ENCODE measurements around the gene CMAS. TPM values are rescaled to one million over a fixed set of nuclear protein-coding genes. Genes with fewer than 3 reads are reported as not detected.
A peak's percentile ranks its signal among the peaks of the same experiment; 100 is the strongest.

The CMAS gene
- total and polyA plus RNA-seq, 4 donors = 26.0 to 62.1 (median 38.3) TPM

DNA sequence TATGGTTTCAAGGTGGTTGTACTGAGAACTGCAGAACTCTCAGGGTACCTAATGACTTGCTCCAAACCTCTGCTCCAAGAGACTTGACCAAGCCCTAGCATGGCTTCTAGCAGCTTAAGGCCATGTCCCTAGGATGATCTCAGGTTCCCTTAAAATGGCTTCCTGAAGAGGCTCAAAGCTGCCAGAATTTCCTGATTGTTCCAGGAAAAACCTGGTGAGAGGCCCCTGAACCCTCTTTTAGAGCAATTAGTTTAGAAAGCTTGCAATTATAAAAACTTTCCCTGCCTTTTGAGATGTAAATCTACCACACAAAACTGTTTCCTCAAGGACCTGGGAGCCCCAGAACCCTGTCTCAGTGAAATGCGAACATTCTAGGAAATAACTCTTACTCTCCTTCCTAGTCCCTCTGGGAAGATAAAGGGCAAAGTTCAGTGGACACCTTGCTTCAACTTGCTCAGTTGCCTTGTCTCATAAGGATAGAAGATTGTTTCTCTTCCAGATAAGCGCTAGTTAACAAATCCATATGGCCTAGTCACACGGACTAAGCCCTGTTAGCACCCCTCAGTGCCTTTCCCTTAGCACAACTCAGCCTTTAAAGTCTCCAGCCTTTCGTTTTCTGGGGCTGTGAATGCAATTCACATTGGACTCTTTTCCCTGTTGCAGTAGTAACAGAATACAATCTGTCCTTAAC lies 2.5 kb downstream of the CMAS start:
- no peak overlapping the region for H3K4me3 ChIP-seq (ENCODE audit: low read depth in 1 of 3, low read length in 3 of 3)
- no peak overlapping the region for H3K9ac ChIP-seq (ENCODE audit: low read depth in 1 of 2, low read length in 2 of 2)
- H3K9me3 ChIP-seq (ENCODE audit: control insufficient read depth in 4 of 4, low read length in 3 of 4) = no peaks in the 10 kb centered on the region
- DNase-seq (ENCODE audit: low spot score) = no peak
- no peaks in the 10 kb centered on the region for H3K36me3 ChIP-seq (ENCODE audit: control insufficient read depth in 4 of 4, insufficient read depth in 3 of 4, low read depth in 1 of 4, low read length in 3 of 4)
- TF ChIP-seq YY1 (IDR thresholded peaks at IDR 0.05) = no peak
- TF ChIP-seq FOXA1 (IDR thresholded peaks at IDR 0.05) = no peak
- TF ChIP-seq GABPA (IDR thresholded peaks at IDR 0.05 in 1 of 2, conservative IDR thresholded peaks at IDR 0.05 in 1 of 2) = no peak
- TF ChIP-seq, protein P1, sequence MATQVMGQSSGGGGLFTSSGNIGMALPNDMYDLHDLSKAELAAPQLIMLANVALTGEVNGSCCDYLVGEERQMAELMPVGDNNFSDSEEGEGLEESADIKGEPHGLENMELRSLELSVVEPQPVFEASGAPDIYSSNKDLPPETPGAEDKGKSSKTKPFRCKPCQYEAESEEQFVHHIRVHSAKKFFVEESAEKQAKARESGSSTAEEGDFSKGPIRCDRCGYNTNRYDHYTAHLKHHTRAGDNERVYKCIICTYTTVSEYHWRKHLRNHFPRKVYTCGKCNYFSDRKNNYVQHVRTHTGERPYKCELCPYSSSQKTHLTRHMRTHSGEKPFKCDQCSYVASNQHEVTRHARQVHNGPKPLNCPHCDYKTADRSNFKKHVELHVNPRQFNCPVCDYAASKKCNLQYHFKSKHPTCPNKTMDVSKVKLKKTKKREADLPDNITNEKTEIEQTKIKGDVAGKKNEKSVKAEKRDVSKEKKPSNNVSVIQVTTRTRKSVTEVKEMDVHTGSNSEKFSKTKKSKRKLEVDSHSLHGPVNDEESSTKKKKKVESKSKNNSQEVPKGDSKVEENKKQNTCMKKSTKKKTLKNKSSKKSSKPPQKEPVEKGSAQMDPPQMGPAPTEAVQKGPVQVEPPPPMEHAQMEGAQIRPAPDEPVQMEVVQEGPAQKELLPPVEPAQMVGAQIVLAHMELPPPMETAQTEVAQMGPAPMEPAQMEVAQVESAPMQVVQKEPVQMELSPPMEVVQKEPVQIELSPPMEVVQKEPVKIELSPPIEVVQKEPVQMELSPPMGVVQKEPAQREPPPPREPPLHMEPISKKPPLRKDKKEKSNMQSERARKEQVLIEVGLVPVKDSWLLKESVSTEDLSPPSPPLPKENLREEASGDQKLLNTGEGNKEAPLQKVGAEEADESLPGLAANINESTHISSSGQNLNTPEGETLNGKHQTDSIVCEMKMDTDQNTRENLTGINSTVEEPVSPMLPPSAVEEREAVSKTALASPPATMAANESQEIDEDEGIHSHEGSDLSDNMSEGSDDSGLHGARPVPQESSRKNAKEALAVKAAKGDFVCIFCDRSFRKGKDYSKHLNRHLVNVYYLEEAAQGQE (IDR thresholded peaks at IDR 0.05) = no peak
- no peak for TF ChIP-seq TAF1 (conservative IDR thresholded peaks at IDR 0.05)
- TF ChIP-seq, protein P2, sequence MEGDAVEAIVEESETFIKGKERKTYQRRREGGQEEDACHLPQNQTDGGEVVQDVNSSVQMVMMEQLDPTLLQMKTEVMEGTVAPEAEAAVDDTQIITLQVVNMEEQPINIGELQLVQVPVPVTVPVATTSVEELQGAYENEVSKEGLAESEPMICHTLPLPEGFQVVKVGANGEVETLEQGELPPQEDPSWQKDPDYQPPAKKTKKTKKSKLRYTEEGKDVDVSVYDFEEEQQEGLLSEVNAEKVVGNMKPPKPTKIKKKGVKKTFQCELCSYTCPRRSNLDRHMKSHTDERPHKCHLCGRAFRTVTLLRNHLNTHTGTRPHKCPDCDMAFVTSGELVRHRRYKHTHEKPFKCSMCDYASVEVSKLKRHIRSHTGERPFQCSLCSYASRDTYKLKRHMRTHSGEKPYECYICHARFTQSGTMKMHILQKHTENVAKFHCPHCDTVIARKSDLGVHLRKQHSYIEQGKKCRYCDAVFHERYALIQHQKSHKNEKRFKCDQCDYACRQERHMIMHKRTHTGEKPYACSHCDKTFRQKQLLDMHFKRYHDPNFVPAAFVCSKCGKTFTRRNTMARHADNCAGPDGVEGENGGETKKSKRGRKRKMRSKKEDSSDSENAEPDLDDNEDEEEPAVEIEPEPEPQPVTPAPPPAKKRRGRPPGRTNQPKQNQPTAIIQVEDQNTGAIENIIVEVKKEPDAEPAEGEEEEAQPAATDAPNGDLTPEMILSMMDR (IDR thresholded peaks at IDR 0.05; ENCODE audit: low read depth, low read length, missing input control) = no peak
- TF ChIP-seq FOXA2 (IDR thresholded peaks at IDR 0.05) = no peak
- TF ChIP-seq JUND (IDR thresholded peaks at IDR 0.05) = no peak
- no peak for TF ChIP-seq RAD21 (IDR thresholded peaks at IDR 0.05)
- TF ChIP-seq HNF4G (IDR thresholded peaks at IDR 0.05) = no peak
- no peak for TF ChIP-seq SP1 (IDR thresholded peaks at IDR 0.05)
- TF ChIP-seq, protein P3, sequence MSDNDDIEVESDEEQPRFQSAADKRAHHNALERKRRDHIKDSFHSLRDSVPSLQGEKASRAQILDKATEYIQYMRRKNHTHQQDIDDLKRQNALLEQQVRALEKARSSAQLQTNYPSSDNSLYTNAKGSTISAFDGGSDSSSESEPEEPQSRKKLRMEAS (IDR thresholded peaks at IDR 0.05) = no peak
- TF ChIP-seq, protein P4, sequence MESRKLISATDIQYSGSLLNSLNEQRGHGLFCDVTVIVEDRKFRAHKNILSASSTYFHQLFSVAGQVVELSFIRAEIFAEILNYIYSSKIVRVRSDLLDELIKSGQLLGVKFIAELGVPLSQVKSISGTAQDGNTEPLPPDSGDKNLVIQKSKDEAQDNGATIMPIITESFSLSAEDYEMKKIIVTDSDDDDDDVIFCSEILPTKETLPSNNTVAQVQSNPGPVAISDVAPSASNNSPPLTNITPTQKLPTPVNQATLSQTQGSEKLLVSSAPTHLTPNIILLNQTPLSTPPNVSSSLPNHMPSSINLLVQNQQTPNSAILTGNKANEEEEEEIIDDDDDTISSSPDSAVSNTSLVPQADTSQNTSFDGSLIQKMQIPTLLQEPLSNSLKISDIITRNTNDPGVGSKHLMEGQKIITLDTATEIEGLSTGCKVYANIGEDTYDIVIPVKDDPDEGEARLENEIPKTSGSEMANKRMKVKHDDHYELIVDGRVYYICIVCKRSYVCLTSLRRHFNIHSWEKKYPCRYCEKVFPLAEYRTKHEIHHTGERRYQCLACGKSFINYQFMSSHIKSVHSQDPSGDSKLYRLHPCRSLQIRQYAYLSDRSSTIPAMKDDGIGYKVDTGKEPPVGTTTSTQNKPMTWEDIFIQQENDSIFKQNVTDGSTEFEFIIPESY (IDR thresholded peaks at IDR 0.05) = no peak
- TF ChIP-seq NR2F2 (IDR thresholded peaks at IDR 0.05) = no peak
- no peaks in the 10 kb centered on the region for H3K27me3 ChIP-seq (ENCODE audit: control insufficient read depth in 4 of 4, insufficient read depth in 4 of 4, low read length in 3 of 4)
- 54% methylated on average over 4 of the region's 4 CpGs for WGBS
- H3K27ac ChIP-seq (ENCODE audit: low read depth in 1 of 2, low read length in 2 of 2) = peak overlapping the region in 1 of 2 donors; percentile 6
- peaks cover 3 to 53% (median 38%) of the 10 kb centered on the region in 4 donors for H3K4me1 ChIP-seq (ENCODE audit: control insufficient read depth in 4 of 4, insufficient read depth in 4 of 4, low read length in 3 of 4)

DNA sequence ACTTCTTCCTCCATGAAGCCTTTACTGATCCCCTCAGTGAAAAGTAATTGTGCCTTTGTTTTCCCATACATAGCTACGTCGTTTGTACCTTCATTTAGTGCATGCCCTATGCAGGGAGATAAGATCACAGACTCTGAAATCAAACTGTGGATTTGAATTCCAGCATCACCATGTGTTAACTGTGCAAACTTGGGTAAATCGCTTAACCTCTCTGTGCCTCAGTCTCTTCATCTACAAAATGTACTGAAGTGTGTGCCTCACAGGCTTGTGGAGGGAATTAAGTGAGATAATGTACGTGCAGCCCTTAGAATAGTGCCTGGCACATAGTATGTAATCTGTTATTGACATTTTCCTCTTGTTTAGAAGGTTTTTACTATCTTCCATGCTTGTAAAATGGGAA lies 4.1 kb downstream of the CMAS start:
- 79% methylated on average over 4 of the region's 4 CpGs for WGBS
- Histone ChIP-seq H3K27ac (ENCODE audit: low read depth in 1 of 2, low read length in 2 of 2) (peak overlapping the region; percentile 76 to 78), H3K36me3 (ENCODE audit: control insufficient read depth in 4 of 4, insufficient read depth in 3 of 4, low read depth in 1 of 4, low read length in 3 of 4) (no peaks in the 10 kb centered on the region), H3K9me3 (ENCODE audit: control insufficient read depth in 4 of 4, low read length in 3 of 4) (no peaks in the 10 kb centered on the region), H3K9ac (ENCODE audit: low read depth in 1 of 2, low read length in 2 of 2) (no peak overlapping the region), H3K4me1 (ENCODE audit: control insufficient read depth in 4 of 4, insufficient read depth in 4 of 4, low read length in 3 of 4) (peaks cover 3 to 56% (median 42%) of the 10 kb centered on the region in 4 donors), H3K27me3 (ENCODE audit: control insufficient read depth in 4 of 4, insufficient read depth in 4 of 4, low read length in 3 of 4) (no peaks in the 10 kb centered on the region), H3K4me3 (ENCODE audit: low read depth in 1 of 3, low read length in 3 of 3) (no peak overlapping the region)
- no peak for DNase-seq (ENCODE audit: low spot score)
- TF ChIP-seq FOXA1 (IDR thresholded peaks at IDR 0.05) = no peak
- TF ChIP-seq EGR1 (IDR thresholded peaks at IDR 0.05; ENCODE audit: low read depth in 2 of 2) = no peak
- TF ChIP-seq NR2F2 (IDR thresholded peaks at IDR 0.05) = no peak
- no peak for TF ChIP-seq RXRA (IDR thresholded peaks at IDR 0.05)
- TF ChIP-seq YY1 (IDR thresholded peaks at IDR 0.05) = no peak
- TF ChIP-seq JUND (IDR thresholded peaks at IDR 0.05) = no peak
- TF ChIP-seq GABPA (IDR thresholded peaks at IDR 0.05 in 1 of 2, conservative IDR thresholded peaks at IDR 0.05 in 1 of 2) = no peak
- TF ChIP-seq, protein P1 (IDR thresholded peaks at IDR 0.05) = no peak
- TF ChIP-seq, protein P4 (IDR thresholded peaks at IDR 0.05) = no peak
- TF ChIP-seq, protein P5, sequence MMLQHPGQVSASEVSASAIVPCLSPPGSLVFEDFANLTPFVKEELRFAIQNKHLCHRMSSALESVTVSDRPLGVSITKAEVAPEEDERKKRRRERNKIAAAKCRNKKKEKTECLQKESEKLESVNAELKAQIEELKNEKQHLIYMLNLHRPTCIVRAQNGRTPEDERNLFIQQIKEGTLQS (IDR thresholded peaks at IDR 0.05) = no peak
- no peak for TF ChIP-seq SP1 (IDR thresholded peaks at IDR 0.05)
- no peak for TF ChIP-seq FOXA2 (IDR thresholded peaks at IDR 0.05)
- no peak for TF ChIP-seq RAD21 (IDR thresholded peaks at IDR 0.05)
- TF ChIP-seq HNF4G (IDR thresholded peaks at IDR 0.05) = no peak

Measured in liver (tissue), 9 donors.